Ovary (tissue), 9 donors: ENCODE data around the gene MFGE8. TPM values are rescaled to one million over a fixed set of nuclear protein-coding genes. Genes with fewer than 3 reads are reported as not detected.

Experiments used
- DNase-seq, 5 donors: peaks; one replicate each; pipeline ENCODE4 v3.0.0-alpha.2; 2019 to 2020
- H3K27ac ChIP-seq, 2 donors: fragments of 200-600 bp; one replicate each; pipeline versions ENCODE4 v1.5.1 to v1.8.0; 2019 to 2022
- H3K27me3 ChIP-seq: fragments of 200-600 bp; one replicate; pipeline ENCODE4 v1.8.0; 2022
- H3K36me3 ChIP-seq: fragments of 200-600 bp; sonication (generic); one replicate; pipeline ENCODE4 v1.5.1; 2019
- H3K4me1 ChIP-seq: one replicate; pipeline ENCODE4 v1.8.1; 2013; ENCODE audit warnings: mild to moderate bottlenecking, moderate library complexity; ENCODE audit not compliant: insufficient read depth
- H3K4me3 ChIP-seq: fragments of 200-600 bp; sonication (generic); one replicate; pipeline ENCODE4 v1.5.1; 2017
- H3K9me3 ChIP-seq, 2 donors: fragments of 200-600 bp in 1 of 2; sonication (generic) in 1 of 2; one replicate each; pipeline versions ENCODE4 v1.5.1 to v1.8.1; 2013 to 2019; ENCODE audit warnings: mild to moderate bottlenecking in 1 of 2, moderate library complexity in 1 of 2
- CTCF ChIP-seq, 3 donors: fragments of 450-650 bp in 2 of 3; fragments of 200-600 bp in 1 of 3; IDR thresholded peaks; one replicate each; pipeline versions ENCODE4 v1.5.1 to v1.8.0; 2016 to 2022; ENCODE audit warnings: antibody characterized with exemption in 3 of 3, mild to moderate bottlenecking in 1 of 3
- EP300 ChIP-seq: sonication (generic); formaldehyde crosslinking; IDR thresholded peaks from one replicate; pipeline ENCODE4 v1.6.1; 2017; ENCODE audit warnings: antibody characterized with exemption
- POLR2A ChIP-seq: fragments of 450-650 bp; IDR thresholded peaks from one replicate; pipeline ENCODE4 v1.6.1; 2017; ENCODE audit warnings: antibody characterized with exemption, mild to moderate bottlenecking, moderate library complexity
- WGBS, 3 donors: extraction: QIAGEN DNeasy Blood & Tissue Kit in 1 of 3; methylation state at CpG; one replicate each; pipeline versions ENCODE4 v1.1.5 to v1.1.7; 2013 to 2017; 5-methylcytosine and 5-hydroxymethylcytosine counted together
- intact Hi-C, 4 donors: fragments of 100-400 bp; cut with DNase I; formaldehyde crosslinking; loops; one replicate each; pipeline versions ENCODE4 v1.11.0 to v1.15.1; 2022 to 2023
- polyA plus RNA-seq, 2 donors: library from polyadenylated mRNA; stranded (reverse); fragments of 200-250 nt in 1 of 2; fragments of 350-450 nt in 1 of 2; fragmentation: Illumina TruSeq in 1 of 2; extraction: RNeasy Lipid Tissue Mini Kit (QIAGEN cat#74804) in 1 of 2; gene quantifications; one replicate each; pipeline ENCODE4 v1.2.3, GENCODE V29; 2013 to 2014
- total RNA-seq, 7 donors: library from RNA; depleted of rRNA in 2 of 7; stranded (reverse); fragments of >200 nt in 2 of 7; fragmentation: NEBNext Ultra II Directional in 3 of 7; extraction: Animal tissue kit (Norgen Biotek cat#: 25700) in 3 of 7; gene quantifications; one replicate each; pipeline versions ENCODE4 v1.1.0 to v1.2.4, GENCODE V29; 2016 to 2023
- donor health status: DM: no; HTN: no; CAD: no; lungs with moderate emphysema.
- donor health status: DM: no; HTN: no; CAD: no.
- donor health status: Bipolar disorder and iron deficiency.
- donor health status: DM: yes; HTN: yes; CAD: no.
- donor health status: DM: no; HTN: no; CAD: no.
- donor health status: DM: yes; HTN: yes; CAD: no.

The MFGE8 gene
- total and polyA plus RNA-seq, 9 donors = 193 to 383 (median 213) TPM

DNA sequence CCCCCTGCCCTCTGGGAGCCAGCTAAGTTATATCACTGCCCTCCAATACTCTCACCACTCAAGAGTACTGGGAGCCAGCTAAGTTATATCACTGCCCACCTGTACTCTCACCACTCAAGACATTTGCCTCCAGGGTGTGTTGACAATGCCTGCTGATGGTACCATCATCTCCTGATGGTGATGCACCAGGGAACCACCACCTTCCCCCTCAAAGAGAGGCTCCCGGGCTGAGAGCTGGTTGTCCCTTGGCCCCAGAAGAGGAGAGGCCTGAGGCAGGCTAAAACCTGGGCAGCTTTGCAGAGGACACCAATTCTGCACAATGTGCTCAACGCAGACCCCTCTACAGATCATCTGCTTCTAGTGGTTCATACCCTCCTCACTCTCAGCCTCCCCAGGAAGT is 10.3 kb downstream of the MFGE8 start:
- H3K4me3 ChIP-seq = no peak overlapping the region
- no peaks in the 10 kb centered on the region for H3K27me3 ChIP-seq
- no peaks in the 10 kb centered on the region for H3K36me3 ChIP-seq
- intact Hi-C loops = loop anchor here in 3 of 4 donors (5.0 to 10.0 kb wide), 4 partner anchors 99 to 418 kb away; no protein-coding TSS in a partner anchor
- DNase-seq = no peak
- H3K27ac ChIP-seq = no peak overlapping the region
- TF ChIP-seq POLR2A (no peak), CTCF (IDR thresholded peaks at IDR 0.05) (no peak), EP300 (no peak)
- H3K4me1 ChIP-seq = no peaks in the 10 kb centered on the region
- no peaks in the 10 kb centered on the region for H3K9me3 ChIP-seq
- WGBS, 3 donors = 79 to 92% (median 88%) methylated on average over 2 of the region's 2 CpGs

GRCh38 chr15:88902221-88902835 is 10.9 kb downstream of the MFGE8 start:
- peaks cover 3% of the 10 kb centered on the region for H3K4me1 ChIP-seq
- DNase-seq = no peak
- TF ChIP-seq CTCF (IDR thresholded peaks at IDR 0.05) (no peak), POLR2A (no peak), EP300 (no peak)
- H3K36me3 ChIP-seq = no peaks in the 10 kb centered on the region
- intact Hi-C loops = loop anchor here in 3 of 4 donors (5.0 to 10.0 kb wide), 4 partner anchors 100 to 418 kb away; no protein-coding TSS in a partner anchor
- no peaks in the 10 kb centered on the region for H3K27me3 ChIP-seq
- H3K4me3 ChIP-seq = no peak overlapping the region
- WGBS, 3 donors = 78 to 83% (median 81%) methylated on average over 6 of the region's 6 CpGs
- H3K9me3 ChIP-seq = no peaks in the 10 kb centered on the region
- no peak overlapping the region for H3K27ac ChIP-seq

DNA sequence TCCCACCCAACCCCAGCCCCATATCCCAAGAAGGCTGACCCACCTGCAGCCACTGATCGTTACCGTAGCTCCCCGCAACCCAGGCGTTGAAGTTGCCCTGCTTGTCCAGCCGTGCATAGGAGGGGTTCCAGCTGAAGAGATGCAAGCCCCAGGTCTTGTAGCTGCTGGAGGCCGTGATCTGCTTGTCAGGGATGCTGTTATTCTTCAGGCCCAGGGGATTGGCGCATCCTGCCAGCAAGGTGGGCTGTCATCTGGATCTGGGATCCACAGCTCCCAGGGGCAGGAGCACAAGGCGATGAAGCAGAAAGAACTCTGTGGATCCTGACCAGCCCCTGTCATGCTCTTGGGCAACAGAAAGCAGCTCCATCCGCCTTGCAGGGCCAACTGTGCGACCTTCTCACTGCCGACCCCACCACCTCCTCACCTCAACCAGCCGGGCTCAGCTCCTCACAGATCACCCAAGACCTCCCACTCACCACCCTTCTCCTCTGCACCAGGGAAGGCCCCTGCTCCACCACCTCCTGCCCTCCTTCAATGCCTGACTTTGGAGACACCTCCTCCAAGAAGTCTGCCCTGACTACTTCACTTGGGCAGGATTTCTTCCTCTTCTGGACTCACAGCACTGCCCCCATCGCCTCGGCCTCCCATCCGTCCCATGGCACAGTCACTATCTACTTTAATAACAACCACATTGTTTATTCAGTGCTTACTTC is 11.5 kb downstream of the MFGE8 start:
- Histone ChIP-seq H3K4me3 (no peak overlapping the region), H3K9me3 (no peaks in the 10 kb centered on the region), H3K36me3 (no peaks in the 10 kb centered on the region), H3K27me3 (no peaks in the 10 kb centered on the region), H3K4me1 (peaks cover 7% of the 10 kb centered on the region), H3K27ac (no peak overlapping the region)
- DNase-seq = no peak
- intact Hi-C loops = loop anchor here in 3 of 4 donors (5.0 to 10.0 kb wide), 4 partner anchors 101 to 417 kb away; no protein-coding TSS in a partner anchor
- TF ChIP-seq CTCF (IDR thresholded peaks at IDR 0.05) = no peak
- no peak for TF ChIP-seq POLR2A
- no peak for TF ChIP-seq EP300
- WGBS, 3 donors = 86 to 92% (median 87%) methylated on average over 14 to 15 of the region's 15 CpGs

DNA sequence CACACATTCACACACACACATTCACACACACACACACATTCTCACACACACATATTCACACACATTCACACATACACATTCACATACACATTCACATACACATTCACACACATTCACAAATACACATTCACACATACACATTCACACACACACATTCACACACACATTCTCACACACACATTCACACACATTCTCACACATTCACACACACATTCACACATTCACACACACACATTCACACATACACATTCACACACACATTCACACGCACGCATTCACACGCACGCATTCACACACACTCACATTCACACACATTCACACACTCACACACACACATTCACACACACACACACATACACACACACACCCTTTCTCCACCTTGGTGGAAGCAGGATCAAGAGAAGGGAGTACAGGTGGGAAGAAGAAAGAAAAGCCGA is 12.2 kb downstream of the MFGE8 start:
- Histone ChIP-seq H3K27ac (no peak overlapping the region), H3K36me3 (no peaks in the 10 kb centered on the region), H3K4me3 (no peak overlapping the region), H3K9me3 (no peaks in the 10 kb centered on the region), H3K27me3 (no peaks in the 10 kb centered on the region), H3K4me1 (peaks cover 7% of the 10 kb centered on the region)
- DNase-seq = no peak
- WGBS, 3 donors = 77 to 90% (median 83%) methylated on average over 5 of the region's 5 CpGs
- TF ChIP-seq POLR2A = no peak
- TF ChIP-seq EP300 = no peak
- TF ChIP-seq CTCF (IDR thresholded peaks at IDR 0.05) = no peak
- intact Hi-C loops = loop anchor here in 3 of 4 donors (5.0 to 10.0 kb wide), 4 partner anchors 101 to 416 kb away; no protein-coding TSS in a partner anchor
